Astrocyte (in vitro differentiated cells and primary cell): ENCODE data around the gene PCYOX1L.

Source experiments
- EZH2 ChIP-seq: IDR thresholded peaks from 2 replicates; pipeline ENCODE4 v1.6.1; 2012; ENCODE audit warnings: mild to moderate bottlenecking, low read length, inconsistent platforms; ENCODE audit not compliant: insufficient read depth
- TF ChIP-seq, protein P1 (sequence below): IDR thresholded peaks from 2 replicates; pipeline ENCODE4 v1.5.1; 2011; ENCODE audit warnings: low read depth, mild to moderate bottlenecking, inconsistent platforms, low read length, moderate library complexity; ENCODE audit not compliant: insufficient read depth

DNA sequence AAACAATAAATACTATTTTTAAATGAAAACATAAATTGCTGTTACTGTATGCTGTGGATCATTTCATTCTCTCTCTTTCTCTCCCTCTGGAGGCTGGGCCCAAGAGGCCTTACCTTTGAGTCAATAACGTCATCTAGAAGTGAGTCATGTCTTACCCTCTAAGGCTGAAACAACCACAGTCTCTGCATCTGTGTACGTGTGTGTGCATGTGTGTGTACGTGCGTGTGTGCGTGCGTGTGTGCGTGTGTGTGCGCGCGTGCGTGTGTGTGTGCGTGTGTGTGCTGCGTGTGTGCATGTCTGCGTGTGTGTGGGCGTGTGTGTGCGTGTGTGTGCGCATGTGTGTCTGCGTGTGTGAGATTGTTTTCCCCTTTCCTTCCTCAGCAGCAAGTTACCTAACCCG, 34.9 kb downstream of the PCYOX1L start:
- TF ChIP-seq EZH2: no peak
- TF ChIP-seq, protein P1, sequence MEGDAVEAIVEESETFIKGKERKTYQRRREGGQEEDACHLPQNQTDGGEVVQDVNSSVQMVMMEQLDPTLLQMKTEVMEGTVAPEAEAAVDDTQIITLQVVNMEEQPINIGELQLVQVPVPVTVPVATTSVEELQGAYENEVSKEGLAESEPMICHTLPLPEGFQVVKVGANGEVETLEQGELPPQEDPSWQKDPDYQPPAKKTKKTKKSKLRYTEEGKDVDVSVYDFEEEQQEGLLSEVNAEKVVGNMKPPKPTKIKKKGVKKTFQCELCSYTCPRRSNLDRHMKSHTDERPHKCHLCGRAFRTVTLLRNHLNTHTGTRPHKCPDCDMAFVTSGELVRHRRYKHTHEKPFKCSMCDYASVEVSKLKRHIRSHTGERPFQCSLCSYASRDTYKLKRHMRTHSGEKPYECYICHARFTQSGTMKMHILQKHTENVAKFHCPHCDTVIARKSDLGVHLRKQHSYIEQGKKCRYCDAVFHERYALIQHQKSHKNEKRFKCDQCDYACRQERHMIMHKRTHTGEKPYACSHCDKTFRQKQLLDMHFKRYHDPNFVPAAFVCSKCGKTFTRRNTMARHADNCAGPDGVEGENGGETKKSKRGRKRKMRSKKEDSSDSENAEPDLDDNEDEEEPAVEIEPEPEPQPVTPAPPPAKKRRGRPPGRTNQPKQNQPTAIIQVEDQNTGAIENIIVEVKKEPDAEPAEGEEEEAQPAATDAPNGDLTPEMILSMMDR: no peak
